A673 (cell line): Measurements from ENCODE around the gene ATP6V0D1.

Experiments
- CTCF ChIP-seq: fragments of 300-800, 200-600 bp; sonication (generic); conservative IDR thresholded peaks from 2 replicates; pipeline ENCODE4 v1.5.1; 2017; ENCODE audit warnings: low read depth, mild to moderate bottlenecking, antibody characterized with exemption, low read length, moderate library complexity, mixed read lengths
- EZH2 ChIP-seq: fragments of 200-600 bp; sonication (generic); IDR thresholded peaks from 2 replicates; pipeline ENCODE4 v1.6.1; 2017; ENCODE audit warnings: borderline replicate concordance, low read depth, mild to moderate bottlenecking, mixed read lengths, antibody characterized with exemption, low read length; ENCODE audit not compliant: poor library complexity, severe bottlenecking

- TF ChIP-seq CTCF (no peak), EZH2 (no peak)
These were observed 85.9 kb downstream of the ATP6V0D1 start for GRCh38 chr16:67395105-67395457.
